AG08395 (cell line): ENCODE results near the gene PNPLA5.

Source experiments
- DNase-seq: peaks from one replicate; pipeline ENCODE4 v3.0.0; 2012; ENCODE audit warnings: mixed read lengths, low spot score

PNPLA5 gene

GRCh38 chr22:43854786-43855271 lies 37.0 kb downstream of the PNPLA5 start:
- DNase-seq, result no peak

- no peak for DNase-seq
These were observed 37.6 kb downstream of the PNPLA5 start for GRCh38 chr22:43854121-43854785.

- DNase-seq, result no peak
These were observed 38.4 kb downstream of the PNPLA5 start for GRCh38 chr22:43853328-43853931.

- no peak for DNase-seq
These were observed 39.1 kb downstream of the PNPLA5 start for GRCh38 chr22:43852573-43853327.

GRCh38 chr22:43851979-43852307 lies 39.9 kb downstream of the PNPLA5 start:
- DNase-seq, result no peak

GRCh38 chr22:43851058-43851978 lies 40.5 kb downstream of the PNPLA5 start:
- DNase-seq, result no peak

GRCh38 chr22:43850529-43850928 lies 41.3 kb downstream of the PNPLA5 start:
- no peak for DNase-seq

GRCh38 chr22:43849731-43850130 lies 42.1 kb downstream of the PNPLA5 start:
- DNase-seq, result no peak

GRCh38 chr22:43848366-43849171 lies 43.2 kb downstream of the PNPLA5 start:
- DNase-seq, result peak; percentile 67

- DNase-seq, result no peak
These were observed 44.2 kb downstream of the PNPLA5 start for GRCh38 chr22:43847376-43848289.

GRCh38 chr22:43846966-43847365 lies 44.8 kb downstream of the PNPLA5 start:
- DNase-seq, result no peak

- no peak for DNase-seq
These were observed 45.8 kb downstream of the PNPLA5 start for GRCh38 chr22:43845981-43846380.

GRCh38 chr22:43844560-43845545 lies 47.0 kb downstream of the PNPLA5 start:
- DNase-seq, result no peak

GRCh38 chr22:43843783-43844530 lies 47.9 kb downstream of the PNPLA5 start:
- no peak for DNase-seq

- DNase-seq, result no peak
These were observed 50.1 kb downstream of the PNPLA5 start for GRCh38 chr22:43841742-43842141.

GRCh38 chr22:43840851-43841250 lies 51.0 kb downstream of the PNPLA5 start:
- DNase-seq, result no peak

- DNase-seq, result no peak
These were observed 51.4 kb downstream of the PNPLA5 start for GRCh38 chr22:43840431-43840830.

- DNase-seq, result no peak
These were observed 52.0 kb downstream of the PNPLA5 start for GRCh38 chr22:43839781-43840180.
